ENCODE measurements around the gene PDGFRB. TPM values are rescaled to one million over a fixed set of nuclear protein-coding genes. Genes with fewer than 3 reads are reported as not detected.

The PDGFRB gene
- polyA plus RNA-seq, 2 of the 4 experiments (the other 2 are of a cell fraction) = 0.22 TPM

- POLR2A ChIA-PET = no interaction called here
- ATAC-seq (no peak), FAIRE-seq (no peak), DNase-seq (ENCODE audit: low read depth in 1 of 2, low spot score in 1 of 2) (no peak)
- Histone ChIP-seq H3K9me3 (no peaks in the 10 kb centered on the region), H3K4me3 (no peak overlapping the region), H3K27ac (no peak overlapping the region), H3K4me1 (no peaks in the 10 kb centered on the region), H3K4me2 (no peak overlapping the region)
- CTCF ChIA-PET = no interaction called here
- TF ChIP-seq KDM1A (IDR thresholded peaks at IDR 0.05; ENCODE audit: low read depth) (no peak), MYC (IDR thresholded peaks at IDR 0.05; ENCODE audit: borderline replicate concordance, low read length) (no peak), HOXB13 (CRISPR knock-in tag; IDR thresholded peaks at IDR 0.05; ENCODE audit: low read depth) (no peak), FOSL2 (IDR thresholded peaks at IDR 0.05) (no peak), FOSL2 (CRISPR knock-in tag; IDR thresholded peaks at IDR 0.05) (no peak), ZFP36 (IDR thresholded peaks at IDR 0.05; ENCODE audit: borderline replicate concordance, partially characterized antibody) (no peak), KDM5A (IDR thresholded peaks at IDR 0.05) (no peak), NFE2L2 (conservative IDR thresholded peaks at IDR 0.05; ENCODE audit: low read length) (no peak), PHF8 (IDR thresholded peaks at IDR 0.05; ENCODE audit: borderline replicate concordance, low read depth) (no peak), JUNB (IDR thresholded peaks at IDR 0.05) (no peak), ATOH8 (CRISPR knock-in tag; IDR thresholded peaks at IDR 0.05; ENCODE audit: low read depth) (no peak), FOSB (CRISPR knock-in tag; IDR thresholded peaks at IDR 0.05) (no peak), CHD2 (IDR thresholded peaks at IDR 0.05; ENCODE audit: low read length, partially characterized antibody) (no peak), JUN (IDR thresholded peaks at IDR 0.05) (no peak), EP300 (IDR thresholded peaks at IDR 0.05) (no peak), MAZ (IDR thresholded peaks at IDR 0.05; ENCODE audit: borderline replicate concordance, low read depth, low read length) (no peak)
These were observed 58.5 kb downstream of the PDGFRB start for GRCh38 chr5:150097152-150097551.

GRCh38 chr5:150092159-150092787 is 63.4 kb downstream of the PDGFRB start:
- no peaks in the 10 kb centered on the region for H3K9me3 ChIP-seq
- CTCF ChIA-PET = interaction anchor here (0.6 to 1.3 kb wide), 3 partner anchors 11 to 258 kb away, joined by 3 to 4 read pairs (median 3); no protein-coding TSS in a partner anchor
- POLR2A ChIA-PET = no interaction called here
- no peaks in the 10 kb centered on the region for H3K4me1 ChIP-seq
- H3K27ac ChIP-seq = no peak overlapping the region
- H3K4me3 ChIP-seq = no peak overlapping the region
- ATAC-seq (no peak), FAIRE-seq (no peak), DNase-seq (ENCODE audit: low read depth in 1 of 2, low spot score in 1 of 2) (no peak)
- WGBS (ENCODE audit: missing lambda C conversion rate) = 47% methylated on average over 3 of the region's 3 CpGs
- H3K4me2 ChIP-seq = no peak overlapping the region
- TF ChIP-seq RNF2 (IDR thresholded peaks at IDR 0.05; ENCODE audit: borderline replicate concordance, low read depth) = no peak
- no peak for TF ChIP-seq KDM5A (IDR thresholded peaks at IDR 0.05)
- TF ChIP-seq CBX8 (IDR thresholded peaks at IDR 0.05) = no peak
- no peak for TF ChIP-seq PBX3 (IDR thresholded peaks at IDR 0.05)
- no peak for TF ChIP-seq HOXA7 (CRISPR knock-in tag; IDR thresholded peaks at IDR 0.05)
- TF ChIP-seq RCOR1 (IDR thresholded peaks at IDR 0.05; ENCODE audit: low read depth, low read length) = no peak

GRCh38 chr5:150085950-150086715 is 69.5 kb downstream of the PDGFRB start, which contains the start of gene CSF1R:
Gene CSF1R, minus strand, starts transcription at chr5:150086554. Its CDS starts 127 bp downstream, at chr5:150086427.
- Histone ChIP-seq H3K27ac (no peak within 1 kb of the TSS), H3K4me1 (no peaks in the 10 kb centered on the region), H3K9me3 (no peaks in the 10 kb centered on the region), H3K4me2 (no peak within 1 kb of the TSS), H3K4me3 (no peak within 1 kb of the TSS)
- CTCF ChIA-PET = interaction anchor here (0.6 to 1.2 kb wide), 4 partner anchors 9 to 132 kb away, joined by 3 to 6 read pairs (median 3); no protein-coding TSS in a partner anchor
- ATAC-seq (no peak), DNase-seq (ENCODE audit: low read depth in 1 of 2, low spot score in 1 of 2) (no peak), FAIRE-seq (no peak)
- WGBS (ENCODE audit: missing lambda C conversion rate) = 42% methylated on average over 9 of the region's 9 CpGs
- POLR2A ChIA-PET = no interaction called here
- TF ChIP-seq TP53 (CRISPR knock-in tag; IDR thresholded peaks at IDR 0.05) = no peak
- no peak for TF ChIP-seq RNF2 (IDR thresholded peaks at IDR 0.05; ENCODE audit: borderline replicate concordance, low read depth)
- TF ChIP-seq NPAS2 (CRISPR knock-in tag; IDR thresholded peaks at IDR 0.05; ENCODE audit: borderline replicate concordance) = no peak
- TF ChIP-seq HEYL (CRISPR knock-in tag; IDR thresholded peaks at IDR 0.05) = no peak
- TF ChIP-seq ESRRA (IDR thresholded peaks at IDR 0.05; ENCODE audit: borderline replicate concordance, low read length) = no peak
- no peak for TF ChIP-seq MAFK (IDR thresholded peaks at IDR 0.05; ENCODE audit: partially characterized antibody)
- no peak for TF ChIP-seq ATOH8 (CRISPR knock-in tag; IDR thresholded peaks at IDR 0.05; ENCODE audit: low read depth)
- TF ChIP-seq ZC3H11A (IDR thresholded peaks at IDR 0.05) = no peak
- no peak for TF ChIP-seq CTCF (IDR thresholded peaks at IDR 0.05)
- no peak for TF ChIP-seq GATA3 (IDR thresholded peaks at IDR 0.05; ENCODE audit: borderline replicate concordance)
- TF ChIP-seq HOXA7 (CRISPR knock-in tag; IDR thresholded peaks at IDR 0.05) = no peak
- no peak for TF ChIP-seq JUN (IDR thresholded peaks at IDR 0.05)
- TF ChIP-seq ZSCAN20 (CRISPR knock-in tag; IDR thresholded peaks at IDR 0.05) = no peak

Data from A549 (cell line).